CD4-positive, CD25-positive, alpha-beta regulatory T cell (primary cell): ENCODE measurements around the gene SLCO3A1. TPM values are rescaled to one million over a fixed set of nuclear protein-coding genes. Genes with fewer than 3 reads are reported as not detected.
"Not testable (repeated sequence)": the region's sequence is repeated elsewhere in the genome, so short reads cannot be mapped to it uniquely, and the experiment has no call there.

Source experiments
- ATAC-seq, 2 donors: fragments of 150-1000 bp; cut with Tn5 transposase; one replicate each; pipeline ENCODE4 v1.10.0; 2021; ENCODE audit warnings: low read depth in 2 of 2, moderate number of reproducible peaks in 2 of 2, moderate library complexity in 1 of 2
- DNase-seq, 3 donors: peaks; one replicate each; pipeline versions ENCODE4 v3.0.0 to v3.0.0-alpha.2; 2012 to 2022; ENCODE audit warnings: mixed read lengths in 1 of 3
- H3K27ac ChIP-seq: one replicate; pipeline ENCODE4 v1.7.0; 2013; ENCODE audit warnings: mild to moderate bottlenecking, low read length; ENCODE audit not compliant: insufficient read depth, poor library complexity, severe bottlenecking
- H3K27me3 ChIP-seq: one replicate; pipeline ENCODE4 v1.7.0; 2013; ENCODE audit warnings: low read length; ENCODE audit not compliant: control insufficient read depth, insufficient read depth
- H3K36me3 ChIP-seq: one replicate; pipeline ENCODE4 v1.7.0; 2013; ENCODE audit warnings: mild to moderate bottlenecking, low read length, moderate library complexity; ENCODE audit not compliant: control insufficient read depth, insufficient read depth
- H3K4me1 ChIP-seq: 2 replicates; pipeline ENCODE4 v1.7.0; 2013; ENCODE audit warnings: mild to moderate bottlenecking, low read length; ENCODE audit not compliant: insufficient read depth, control insufficient read depth, poor library complexity, severe bottlenecking
- H3K4me3 ChIP-seq: one replicate; pipeline ENCODE4 v1.7.0; 2013; ENCODE audit warnings: low read depth, mild to moderate bottlenecking, low read length, moderate library complexity
- H3K9me3 ChIP-seq, 2 experiments: 1 replicate in 1 of 2; 2 replicates in 1 of 2; pipeline ENCODE4 v1.7.0; 2013; ENCODE audit warnings: low read length in 2 of 2, mild to moderate bottlenecking in 1 of 2, moderate library complexity in 1 of 2; ENCODE audit not compliant: control insufficient read depth in 2 of 2
- H3K27ac Mint-ChIP-seq, 3 donors: one replicate each; pipeline ENCODE4 v1.8.0; 2020 to 2022; ENCODE audit warnings: mild to moderate bottlenecking in 3 of 3, mixed read lengths in 3 of 3, moderate library complexity in 2 of 3
- H3K27me3 Mint-ChIP-seq: one replicate; pipeline ENCODE4 v1.8.0; 2022; ENCODE audit warnings: mild to moderate bottlenecking, mixed read lengths
- H3K36me3 Mint-ChIP-seq: one replicate; pipeline ENCODE4 v1.8.0; 2020; ENCODE audit warnings: mixed read lengths
- H3K4me1 Mint-ChIP-seq, 4 donors: one replicate each; pipeline ENCODE4 v1.8.0; 2020 to 2022; ENCODE audit warnings: mixed read lengths in 4 of 4, mild to moderate bottlenecking in 1 of 4
- H3K4me3 Mint-ChIP-seq, 4 donors: one replicate each; pipeline ENCODE4 v1.8.0; 2020 to 2022; ENCODE audit warnings: mild to moderate bottlenecking in 4 of 4, mixed read lengths in 4 of 4, moderate library complexity in 3 of 4
- H3K9me3 Mint-ChIP-seq, 7 donors: one replicate each; pipeline ENCODE4 v1.8.0; 2020 to 2022; ENCODE audit warnings: mixed read lengths in 7 of 7, mild to moderate bottlenecking in 3 of 7, moderate library complexity in 2 of 7
- polyA plus RNA-seq, 4 donors: library from polyadenylated mRNA; unstranded; fragments of 300-500 nt; fragmentation: Illumina TruSeq; gene quantifications; one replicate each; pipeline ENCODE4 v1.2.3, GENCODE V29; 2021
- total RNA-seq: library from RNA; stranded (reverse); gene quantifications from one replicate; pipeline ENCODE4 v1.2.3, GENCODE V29; 2022

Gene SLCO3A1
- total and polyA plus RNA-seq, 5 donors from 2014 or later: 20.1 to 63.7 (median 38.1) TPM

DNA sequence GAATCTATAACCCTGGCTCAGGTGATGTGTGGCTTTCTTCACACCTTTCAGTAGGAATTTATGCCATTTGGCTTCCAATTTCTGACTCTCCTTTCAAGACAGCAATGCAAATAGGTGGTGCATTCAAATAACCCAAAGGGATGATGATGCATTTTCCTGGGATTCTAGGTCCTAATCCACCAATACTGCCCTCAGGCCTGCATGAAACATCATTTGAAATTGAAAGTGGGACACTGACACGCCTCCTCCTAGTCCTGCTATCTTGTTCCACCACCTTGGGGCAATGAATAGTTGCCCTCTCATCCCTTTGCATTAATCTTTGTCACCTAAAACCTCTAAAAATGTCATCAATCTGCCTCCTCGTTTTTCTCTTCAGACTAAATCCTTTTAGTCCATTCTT, 341.7 kb downstream of the SLCO3A1 start:
- Mint-ChIP-seq H3K27ac (no peak overlapping the region), H3K9me3 (peaks cover 0 to 4% (median 0%) of the 10 kb centered on the region in 7 donors), H3K4me3 (no peak overlapping the region), H3K27me3 (peaks cover 4% of the 10 kb centered on the region), H3K36me3 (no peaks in the 10 kb centered on the region), H3K4me1 (no peaks in the 10 kb centered on the region)
- no peak for ATAC-seq
- Histone ChIP-seq H3K27ac (no peak overlapping the region), H3K9me3 (no peaks in the 10 kb centered on the region), H3K4me3 (no peak overlapping the region), H3K27me3 (peaks cover 4% of the 10 kb centered on the region), H3K36me3 (no peaks in the 10 kb centered on the region), H3K4me1 (no peaks in the 10 kb centered on the region)
- DNase-seq: no peak

DNA sequence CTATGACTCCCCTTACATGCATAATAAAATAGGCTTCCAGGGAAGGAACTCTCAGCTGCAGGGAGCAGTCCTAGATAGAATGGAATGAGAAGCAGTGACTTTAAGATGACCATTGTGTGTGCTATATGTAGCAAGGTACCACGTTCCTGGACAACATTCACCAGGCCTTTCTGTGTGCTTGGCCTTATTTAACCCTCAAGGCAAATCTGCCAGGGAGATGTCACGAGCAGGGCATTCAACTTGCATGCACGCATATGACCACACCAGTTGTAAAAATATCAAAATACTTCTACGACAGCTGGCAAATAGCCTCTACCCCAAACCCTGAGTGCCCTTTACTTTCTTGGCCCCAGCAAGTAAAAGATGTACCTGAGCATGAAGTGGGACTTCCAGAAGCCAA, 342.8 kb downstream of the SLCO3A1 start:
- Mint-ChIP-seq H3K4me3 (no peak overlapping the region), H3K27ac (no peak overlapping the region), H3K27me3 (peaks cover 5% of the 10 kb centered on the region), H3K4me1 (no peaks in the 10 kb centered on the region), H3K9me3 (peaks cover 0 to 4% (median 0%) of the 10 kb centered on the region in 7 donors), H3K36me3 (no peaks in the 10 kb centered on the region)
- Histone ChIP-seq H3K4me1 (no peaks in the 10 kb centered on the region), H3K27me3 (peaks cover 4% of the 10 kb centered on the region), H3K4me3 (no peak overlapping the region), H3K27ac (no peak overlapping the region), H3K9me3 (no peaks in the 10 kb centered on the region), H3K36me3 (no peaks in the 10 kb centered on the region)
- ATAC-seq (no peak), DNase-seq (no peak)

- H3K36me3 ChIP-seq: no peaks in the 10 kb centered on the region
- H3K27me3 Mint-ChIP-seq: peaks cover 11% of the 10 kb centered on the region
- no peak overlapping the region for H3K27ac Mint-ChIP-seq
Measured at GRCh38 chr15:92197746-92198145, 344.2 kb downstream of the SLCO3A1 start.

GRCh38 chr15:92200891-92201290, 347.4 kb downstream of the SLCO3A1 start:
- ATAC-seq (no peak), DNase-seq (no peak)
- Mint-ChIP-seq H3K36me3 (no peaks in the 10 kb centered on the region), H3K27ac (no peak overlapping the region), H3K4me1 (no peaks in the 10 kb centered on the region), H3K4me3 (no peak overlapping the region), H3K9me3 (peaks cover 0 to 8% (median 0%) of the 10 kb centered on the region in 7 donors), H3K27me3 (peaks cover 7% of the 10 kb centered on the region)
- no peak overlapping the region for H3K27ac ChIP-seq
- H3K27me3 ChIP-seq: peaks cover 1% of the 10 kb centered on the region
- no peaks in the 10 kb centered on the region for H3K9me3 ChIP-seq
- no peak overlapping the region for H3K4me3 ChIP-seq
- no peaks in the 10 kb centered on the region for H3K36me3 ChIP-seq
- H3K4me1 ChIP-seq: no peaks in the 10 kb centered on the region

More at GRCh38 chr15:92197746-92198145, 344.2 kb downstream of the SLCO3A1 start:
- Histone ChIP-seq H3K4me1 (no peaks in the 10 kb centered on the region), H3K9me3 (no peaks in the 10 kb centered on the region), H3K27ac (no peak overlapping the region), H3K27me3 (peaks cover 4% of the 10 kb centered on the region), H3K4me3 (no peak overlapping the region)
- H3K9me3 Mint-ChIP-seq: peaks cover 0 to 4% (median 1%) of the 10 kb centered on the region in 7 donors
- H3K4me3 Mint-ChIP-seq: no peak overlapping the region
- no peak for DNase-seq
- ATAC-seq: no peak
- no peaks in the 10 kb centered on the region for H3K36me3 Mint-ChIP-seq
- H3K4me1 Mint-ChIP-seq: no peaks in the 10 kb centered on the region

- DNase-seq: no peak
Measured at GRCh38 chr15:92205255-92205739, 351.8 kb downstream of the SLCO3A1 start.

DNA sequence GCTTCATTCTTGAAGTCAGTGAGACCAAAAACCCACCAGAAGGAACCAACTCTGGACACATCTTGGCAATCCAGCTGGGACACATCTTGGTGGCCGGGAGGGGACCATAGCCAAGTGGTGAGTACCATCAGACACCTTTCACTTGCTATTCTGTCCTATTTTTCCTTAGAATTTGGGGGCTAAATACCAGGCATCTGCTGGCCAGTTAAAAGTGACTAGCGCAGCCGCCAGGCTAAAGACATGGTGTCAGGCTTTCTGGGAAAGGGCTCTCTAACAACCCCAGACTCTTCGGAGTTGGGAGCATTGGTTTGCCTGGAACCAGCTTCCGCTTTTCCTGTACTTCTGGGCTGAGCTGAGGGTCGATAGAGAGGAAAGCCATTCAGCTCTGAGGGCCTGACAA, 354.1 kb downstream of the SLCO3A1 start:
- H3K4me3 Mint-ChIP-seq, H3K9me3 ChIP-seq, H3K27ac Mint-ChIP-seq, ATAC-seq, DNase-seq, H3K27ac ChIP-seq, H3K27me3 Mint-ChIP-seq, H3K27me3 ChIP-seq, H3K4me1 Mint-ChIP-seq, H3K4me3 ChIP-seq, H3K36me3 Mint-ChIP-seq, H3K9me3 Mint-ChIP-seq, H3K4me1 ChIP-seq, H3K36me3 ChIP-seq: not testable (repeated sequence)

More at GRCh38 chr15:92205255-92205739, 351.8 kb downstream of the SLCO3A1 start:
- Histone ChIP-seq H3K4me1 (no peaks in the 10 kb centered on the region), H3K27me3 (no peaks in the 10 kb centered on the region), H3K27ac (no peak overlapping the region), H3K4me3 (no peak overlapping the region), H3K36me3 (no peaks in the 10 kb centered on the region), H3K9me3 (no peaks in the 10 kb centered on the region)
- no peak for ATAC-seq
- Mint-ChIP-seq H3K27me3 (peaks cover 11% of the 10 kb centered on the region), H3K4me1 (no peaks in the 10 kb centered on the region), H3K36me3 (no peaks in the 10 kb centered on the region), H3K4me3 (no peak overlapping the region), H3K9me3 (peaks cover 0 to 7% (median 2%) of the 10 kb centered on the region in 7 donors), H3K27ac (no peak overlapping the region)
